ENCODE measurements around the gene RMND1. TPM values are rescaled to one million over a fixed set of nuclear protein-coding genes. Genes with fewer than 3 reads are reported as not detected.

Gene RMND1
- total and polyA plus RNA-seq, 2 donors from 2014 or later: 18.3 to 33.7 TPM

GRCh38 chr6:151377095-151377494 is 74.8 kb downstream of the RMND1 start:
- Histone ChIP-seq H3K27ac (ENCODE audit: low read depth in 2 of 2, low read length in 2 of 2) (no peak overlapping the region), H3K4me3 (ENCODE audit: low read length in 3 of 3) (no peak overlapping the region), H3K9me3 (ENCODE audit: control insufficient read depth in 2 of 3, insufficient read depth in 1 of 3, low read length in 3 of 3) (no peaks in the 10 kb centered on the region), H3K9ac (ENCODE audit: low read length in 3 of 3) (no peak overlapping the region), H3K4me1 (ENCODE audit: control insufficient read depth in 2 of 3, insufficient read depth in 2 of 3, low read depth in 1 of 3, low read length in 3 of 3) (no peaks in the 10 kb centered on the region), H3K27me3 (ENCODE audit: control insufficient read depth, insufficient read depth, low read length) (no peaks in the 10 kb centered on the region), H3K36me3 (ENCODE audit: control insufficient read depth in 2 of 3, insufficient read depth in 3 of 3, low read length in 3 of 3) (peaks cover 0 to 4% (median 0%) of the 10 kb centered on the region in 3 donors)
- TF ChIP-seq CTCF (IDR thresholded peaks at IDR 0.05; ENCODE audit: borderline replicate concordance, extremely low read depth, insufficient read depth): no peak
- intact Hi-C loops (cut with DNase I): no loop called here
- FAIRE-seq (no peak), DNase-seq (no peak)

GRCh38 chr6:151376440-151376839 is 75.5 kb downstream of the RMND1 start:
- DNase-seq (no peak), FAIRE-seq (no peak)
- H3K36me3 ChIP-seq (ENCODE audit: control insufficient read depth in 2 of 3, insufficient read depth in 3 of 3, low read length in 3 of 3): peaks cover 0 to 9% (median 2%) of the 10 kb centered on the region in 3 donors
- intact Hi-C loops (cut with DNase I): no loop called here
- no peaks in the 10 kb centered on the region for H3K4me1 ChIP-seq (ENCODE audit: control insufficient read depth in 2 of 3, insufficient read depth in 2 of 3, low read depth in 1 of 3, low read length in 3 of 3)
- no peak overlapping the region for H3K27ac ChIP-seq (ENCODE audit: low read depth in 2 of 2, low read length in 2 of 2)
- H3K4me3 ChIP-seq (ENCODE audit: low read length in 3 of 3): no peak overlapping the region
- H3K9me3 ChIP-seq (ENCODE audit: control insufficient read depth in 2 of 3, insufficient read depth in 1 of 3, low read length in 3 of 3): no peaks in the 10 kb centered on the region
- no peak overlapping the region for H3K9ac ChIP-seq (ENCODE audit: low read length in 3 of 3)
- no peaks in the 10 kb centered on the region for H3K27me3 ChIP-seq (ENCODE audit: control insufficient read depth, insufficient read depth, low read length)
- TF ChIP-seq CTCF (IDR thresholded peaks at IDR 0.05; ENCODE audit: borderline replicate concordance, extremely low read depth, insufficient read depth): no peak

- TF ChIP-seq CTCF (IDR thresholded peaks at IDR 0.05; ENCODE audit: borderline replicate concordance, extremely low read depth, insufficient read depth): no peak
- H3K36me3 ChIP-seq (ENCODE audit: control insufficient read depth in 2 of 3, insufficient read depth in 3 of 3, low read length in 3 of 3): peaks cover 6 to 15% (median 8%) of the 10 kb centered on the region in 3 donors
- H3K27ac ChIP-seq (ENCODE audit: low read depth in 2 of 2, low read length in 2 of 2): no peak overlapping the region
- no peak overlapping the region for H3K9ac ChIP-seq (ENCODE audit: low read length in 3 of 3)
- no peak overlapping the region for H3K4me3 ChIP-seq (ENCODE audit: low read length in 3 of 3)
- DNase-seq (no peak), FAIRE-seq (no peak)
- H3K4me1 ChIP-seq (ENCODE audit: control insufficient read depth in 2 of 3, insufficient read depth in 2 of 3, low read depth in 1 of 3, low read length in 3 of 3): no peaks in the 10 kb centered on the region
- H3K27me3 ChIP-seq (ENCODE audit: control insufficient read depth, insufficient read depth, low read length): no peaks in the 10 kb centered on the region
- no peaks in the 10 kb centered on the region for H3K9me3 ChIP-seq (ENCODE audit: control insufficient read depth in 2 of 3, insufficient read depth in 1 of 3, low read length in 3 of 3)
- intact Hi-C loops (cut with DNase I): no loop called here
These were observed 76.1 kb downstream of the RMND1 start for GRCh38 chr6:151375833-151376232.

Data from kidney (tissue), 14 donors.